Measurements from ENCODE around the gene LBP.

DNA sequence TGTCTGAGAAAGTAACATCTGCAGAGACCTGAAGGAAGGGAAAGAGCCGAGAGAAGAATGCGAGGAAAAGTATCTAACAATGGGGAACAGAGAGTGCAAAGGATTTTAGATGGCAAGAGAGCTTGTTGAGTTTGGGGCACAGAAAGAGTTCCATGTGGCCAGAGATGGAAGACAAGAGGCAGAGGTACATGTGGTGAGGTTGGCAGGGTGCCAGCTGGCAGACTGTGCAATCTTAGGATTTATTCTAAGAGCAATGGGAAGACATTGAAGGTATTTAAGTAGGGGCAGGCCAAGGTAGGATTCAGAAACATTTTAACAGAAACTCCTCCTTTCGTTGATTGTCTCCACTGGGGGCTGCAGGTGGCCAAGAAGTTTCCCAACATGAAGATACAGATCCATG, 20.4 kb upstream of the LBP start:
- TF ChIP-seq SIN3A (IDR thresholded peaks at IDR 0.05; ENCODE audit: borderline replicate concordance, insufficient read depth, low read length), result no peak; the same call in 1 of the 2 replicates
- TF ChIP-seq, protein P1, sequence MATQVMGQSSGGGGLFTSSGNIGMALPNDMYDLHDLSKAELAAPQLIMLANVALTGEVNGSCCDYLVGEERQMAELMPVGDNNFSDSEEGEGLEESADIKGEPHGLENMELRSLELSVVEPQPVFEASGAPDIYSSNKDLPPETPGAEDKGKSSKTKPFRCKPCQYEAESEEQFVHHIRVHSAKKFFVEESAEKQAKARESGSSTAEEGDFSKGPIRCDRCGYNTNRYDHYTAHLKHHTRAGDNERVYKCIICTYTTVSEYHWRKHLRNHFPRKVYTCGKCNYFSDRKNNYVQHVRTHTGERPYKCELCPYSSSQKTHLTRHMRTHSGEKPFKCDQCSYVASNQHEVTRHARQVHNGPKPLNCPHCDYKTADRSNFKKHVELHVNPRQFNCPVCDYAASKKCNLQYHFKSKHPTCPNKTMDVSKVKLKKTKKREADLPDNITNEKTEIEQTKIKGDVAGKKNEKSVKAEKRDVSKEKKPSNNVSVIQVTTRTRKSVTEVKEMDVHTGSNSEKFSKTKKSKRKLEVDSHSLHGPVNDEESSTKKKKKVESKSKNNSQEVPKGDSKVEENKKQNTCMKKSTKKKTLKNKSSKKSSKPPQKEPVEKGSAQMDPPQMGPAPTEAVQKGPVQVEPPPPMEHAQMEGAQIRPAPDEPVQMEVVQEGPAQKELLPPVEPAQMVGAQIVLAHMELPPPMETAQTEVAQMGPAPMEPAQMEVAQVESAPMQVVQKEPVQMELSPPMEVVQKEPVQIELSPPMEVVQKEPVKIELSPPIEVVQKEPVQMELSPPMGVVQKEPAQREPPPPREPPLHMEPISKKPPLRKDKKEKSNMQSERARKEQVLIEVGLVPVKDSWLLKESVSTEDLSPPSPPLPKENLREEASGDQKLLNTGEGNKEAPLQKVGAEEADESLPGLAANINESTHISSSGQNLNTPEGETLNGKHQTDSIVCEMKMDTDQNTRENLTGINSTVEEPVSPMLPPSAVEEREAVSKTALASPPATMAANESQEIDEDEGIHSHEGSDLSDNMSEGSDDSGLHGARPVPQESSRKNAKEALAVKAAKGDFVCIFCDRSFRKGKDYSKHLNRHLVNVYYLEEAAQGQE (IDR thresholded peaks at IDR 0.05; ENCODE audit: insufficient read depth in 1 of 2, low read depth in 2 of 2, low read length in 2 of 2), result no peak

Measured in PFSK-1 (cell line).